Calu3 (cell line): ENCODE data around the gene SND1. TPM values are rescaled to one million over a fixed set of nuclear protein-coding genes. Genes with fewer than 3 reads are reported as not detected.

Source experiments
- BruUV-seq: library from RNA; stranded (reverse); fragments of 400-500 nt; replicated peaks from 2 replicates; lab custom pipeline; 2021; lab: Mats Ljungman, UMichigan
- CTCF ChIA-PET: fragments of 300-600 bp; sonication (Branson Sonifier 250); formaldehyde crosslinking; loops from one replicate; lab custom pipeline; 2022; ENCODE audit warnings: antibody characterized with exemption; lab: Charles Lee
- DNase-seq: peaks from one replicate; pipeline ENCODE4 v3.0.0; 2022
- H3K27ac Mint-ChIP-seq: one replicate; pipeline ENCODE4 v1.8.0; 2022; ENCODE audit warnings: mixed read lengths; ENCODE audit not compliant: unreplicated experiment
- H3K27me3 Mint-ChIP-seq: one replicate; pipeline ENCODE4 v1.8.0; 2022; ENCODE audit warnings: mixed read lengths; ENCODE audit not compliant: unreplicated experiment
- H3K36me3 Mint-ChIP-seq: one replicate; pipeline ENCODE4 v1.8.0; 2022; ENCODE audit warnings: mild to moderate bottlenecking, moderate library complexity, mixed read lengths; ENCODE audit not compliant: insufficient read depth, unreplicated experiment
- H3K4me1 Mint-ChIP-seq: one replicate; pipeline ENCODE4 v1.8.0; 2022; ENCODE audit warnings: mild to moderate bottlenecking, low read depth, mixed read lengths; ENCODE audit not compliant: unreplicated experiment
- H3K4me3 Mint-ChIP-seq: one replicate; pipeline ENCODE4 v1.8.0; 2022; ENCODE audit warnings: mild to moderate bottlenecking, low read depth, moderate library complexity, mixed read lengths; ENCODE audit not compliant: unreplicated experiment
- H3K9me3 Mint-ChIP-seq: one replicate; pipeline ENCODE4 v1.8.0; 2022; ENCODE audit warnings: low read depth, mixed read lengths; ENCODE audit not compliant: unreplicated experiment
- CTCF ChIP-seq: fragments of 200-600 bp; IDR thresholded peaks from one replicate; pipeline ENCODE4 v1.8.0; 2022; ENCODE audit warnings: antibody characterized with exemption; ENCODE audit not compliant: unreplicated experiment
- intact Hi-C: fragments of 100-400 bp; cut with micrococcal nuclease; formaldehyde crosslinking; loops from one replicate; pipeline ENCODE4 v1.10.0; 2022; ENCODE audit not compliant: unreplicated experiment
- total RNA-seq: library from RNA; stranded (reverse); gene quantifications from 2 replicates; pipeline ENCODE4 v1.2.3, GENCODE V29; 2022

Gene SND1
- total RNA-seq, 1 experiment from 2014 or later, result 205 TPM

DNA sequence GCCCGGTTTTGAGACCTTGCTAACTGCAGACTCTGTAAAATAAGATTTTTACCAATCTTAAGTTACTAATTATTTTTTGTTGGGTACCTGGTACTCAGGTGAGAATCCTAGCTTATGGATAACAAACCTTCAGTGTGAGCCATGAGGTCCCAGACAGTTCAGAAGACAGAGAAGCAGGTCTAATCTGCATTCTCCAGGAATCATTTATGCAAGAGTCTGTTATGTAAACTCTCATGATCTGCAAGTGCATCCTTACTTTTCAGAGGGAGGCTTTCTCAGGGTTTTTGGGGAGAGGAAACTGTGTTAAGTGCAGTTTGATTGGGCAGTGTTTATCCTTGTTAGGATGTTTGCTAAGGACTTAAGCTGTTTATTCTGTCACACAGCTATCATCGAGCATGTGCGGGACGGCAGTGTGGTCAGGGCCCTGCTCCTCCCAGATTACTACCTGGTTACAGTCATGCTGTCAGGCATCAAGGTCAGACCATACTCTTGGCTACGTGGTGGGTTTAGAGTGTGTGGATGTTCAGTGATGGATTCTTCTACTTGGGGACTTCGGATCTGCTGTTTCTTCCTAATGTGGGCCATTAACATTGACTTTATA is 50.2 kb downstream of the SND1 start:
- no peak for TF ChIP-seq CTCF
- Mint-ChIP-seq H3K27ac (no peak overlapping the region), H3K4me3 (no peak overlapping the region), H3K4me1 (peaks cover 15% of the 10 kb centered on the region), H3K9me3 (no peaks in the 10 kb centered on the region), H3K36me3 (peaks cover 49% of the 10 kb centered on the region), H3K27me3 (no peaks in the 10 kb centered on the region)
- CTCF ChIA-PET, result no interaction called here
- intact Hi-C loops, result loop anchor here (5.0 to 10.0 kb wide), 2 partner anchors 115 to 323 kb away; partner anchors contain the start of genes ARF5 and GCC1
- no TSS peak for BruUV-seq
- DNase-seq, result no peak

DNA sequence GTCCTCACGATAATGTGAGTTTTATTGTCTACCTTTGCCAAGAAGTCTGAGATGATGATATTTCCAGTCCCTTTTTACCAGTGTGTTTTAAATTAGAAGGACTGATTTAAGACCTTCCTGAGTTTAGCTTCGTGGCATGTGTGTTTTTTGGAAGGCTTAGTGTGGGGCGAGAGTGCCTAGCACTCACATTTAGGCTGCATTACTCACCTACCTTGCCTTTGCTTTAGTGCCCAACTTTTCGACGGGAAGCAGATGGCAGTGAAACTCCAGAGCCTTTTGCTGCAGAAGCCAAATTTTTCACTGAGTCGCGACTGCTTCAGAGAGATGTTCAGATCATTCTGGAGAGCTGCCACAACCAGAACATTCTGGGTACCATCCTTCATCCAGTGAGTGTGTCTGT is 50.9 kb downstream of the SND1 start:
- no peak for DNase-seq
- CTCF ChIA-PET, result no interaction called here
- H3K27ac Mint-ChIP-seq, result no peak overlapping the region
- H3K4me1 Mint-ChIP-seq, result peaks cover 23% of the 10 kb centered on the region
- H3K9me3 Mint-ChIP-seq, result no peaks in the 10 kb centered on the region
- no peaks in the 10 kb centered on the region for H3K27me3 Mint-ChIP-seq
- BruUV-seq, result no TSS peak
- H3K4me3 Mint-ChIP-seq, result no peak overlapping the region
- peaks cover 50% of the 10 kb centered on the region for H3K36me3 Mint-ChIP-seq
- intact Hi-C loops, result loop anchor here (5.0 to 10.0 kb wide), 2 partner anchors 116 to 322 kb away; partner anchors contain the start of genes ARF5 and GCC1
- no peak for TF ChIP-seq CTCF

DNA sequence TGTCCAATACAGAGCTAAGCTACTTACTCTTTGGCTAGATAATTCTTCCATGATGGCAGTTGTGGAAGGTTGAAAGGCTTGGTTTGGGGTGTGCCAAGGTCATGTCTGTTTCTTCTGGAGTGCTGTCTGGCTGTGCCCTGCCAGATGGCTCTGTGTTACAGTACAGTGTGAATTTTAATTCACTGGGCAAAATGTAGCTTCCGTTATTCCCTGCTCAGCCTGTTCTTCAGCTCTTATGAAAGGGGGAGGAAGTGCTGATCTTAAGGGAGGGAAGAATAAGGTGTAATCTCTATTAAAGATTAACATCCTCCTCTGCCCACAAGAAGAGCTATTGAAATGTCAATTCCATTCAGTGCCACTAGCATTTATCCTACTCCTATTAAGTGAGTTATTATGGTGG is 52.2 kb downstream of the SND1 start:
- H3K27ac Mint-ChIP-seq, result no peak overlapping the region
- H3K9me3 Mint-ChIP-seq, result no peaks in the 10 kb centered on the region
- DNase-seq, result peak; percentile 47
- peaks cover 23% of the 10 kb centered on the region for H3K4me1 Mint-ChIP-seq
- no peak for TF ChIP-seq CTCF
- intact Hi-C loops, result loop anchor here (5.0 to 10.0 kb wide), 2 partner anchors 117 to 321 kb away; partner anchors contain the start of genes ARF5 and GCC1
- no TSS peak for BruUV-seq
- peak overlapping the region; percentile 37 for H3K4me3 Mint-ChIP-seq
- no peaks in the 10 kb centered on the region for H3K27me3 Mint-ChIP-seq
- CTCF ChIA-PET, result interaction anchor here (0.9 to 1.3 kb wide), 4 partner anchors 14 to 506 kb away, joined by 3 to 8 read pairs (median 4); partner anchors contain the start of gene ARF5
- peaks cover 45% of the 10 kb centered on the region for H3K36me3 Mint-ChIP-seq

DNA sequence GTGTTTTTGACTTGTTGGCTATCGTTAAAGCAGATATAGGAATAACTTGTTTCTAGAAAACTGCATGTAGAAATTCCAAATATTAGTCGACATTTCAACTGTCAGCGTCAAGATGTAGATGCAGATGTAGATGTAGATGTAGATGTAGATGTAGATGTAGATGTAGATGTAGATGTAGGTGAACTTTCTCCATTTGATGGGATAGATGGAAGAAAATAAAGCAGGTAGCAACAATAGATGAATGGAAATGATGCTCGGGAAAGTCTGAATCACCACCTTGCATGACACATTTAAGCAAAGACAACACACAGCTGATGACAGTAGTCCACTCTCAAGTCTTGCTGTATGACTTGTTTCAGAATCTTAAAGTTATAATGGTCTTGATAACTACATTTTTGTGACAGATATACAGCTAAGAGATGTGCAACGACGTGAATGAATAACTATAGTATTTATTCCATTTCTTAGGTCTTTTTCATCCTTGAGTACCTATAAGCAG is 53.5 kb downstream of the SND1 start:
- no peak overlapping the region for H3K4me3 Mint-ChIP-seq
- H3K9me3 Mint-ChIP-seq, result no peaks in the 10 kb centered on the region
- no peak overlapping the region for H3K27ac Mint-ChIP-seq
- BruUV-seq, result no TSS peak
- intact Hi-C loops, result loop anchor here (10.0 kb wide), 1 partner anchor 319 kb away; no protein-coding TSS in a partner anchor
- no peak for DNase-seq
- H3K36me3 Mint-ChIP-seq, result peaks cover 48% of the 10 kb centered on the region
- peaks cover 23% of the 10 kb centered on the region for H3K4me1 Mint-ChIP-seq
- CTCF ChIA-PET, result no interaction called here
- no peak for TF ChIP-seq CTCF
- no peaks in the 10 kb centered on the region for H3K27me3 Mint-ChIP-seq
